ENCODE measurements around the gene MAP1LC3A.

MAP1LC3A gene

GRCh38 chr20:34574861-34575260 is 16.3 kb downstream of the MAP1LC3A start:
- DNase-seq (ENCODE audit: low read depth), result no peak
- TF ChIP-seq, protein P1, sequence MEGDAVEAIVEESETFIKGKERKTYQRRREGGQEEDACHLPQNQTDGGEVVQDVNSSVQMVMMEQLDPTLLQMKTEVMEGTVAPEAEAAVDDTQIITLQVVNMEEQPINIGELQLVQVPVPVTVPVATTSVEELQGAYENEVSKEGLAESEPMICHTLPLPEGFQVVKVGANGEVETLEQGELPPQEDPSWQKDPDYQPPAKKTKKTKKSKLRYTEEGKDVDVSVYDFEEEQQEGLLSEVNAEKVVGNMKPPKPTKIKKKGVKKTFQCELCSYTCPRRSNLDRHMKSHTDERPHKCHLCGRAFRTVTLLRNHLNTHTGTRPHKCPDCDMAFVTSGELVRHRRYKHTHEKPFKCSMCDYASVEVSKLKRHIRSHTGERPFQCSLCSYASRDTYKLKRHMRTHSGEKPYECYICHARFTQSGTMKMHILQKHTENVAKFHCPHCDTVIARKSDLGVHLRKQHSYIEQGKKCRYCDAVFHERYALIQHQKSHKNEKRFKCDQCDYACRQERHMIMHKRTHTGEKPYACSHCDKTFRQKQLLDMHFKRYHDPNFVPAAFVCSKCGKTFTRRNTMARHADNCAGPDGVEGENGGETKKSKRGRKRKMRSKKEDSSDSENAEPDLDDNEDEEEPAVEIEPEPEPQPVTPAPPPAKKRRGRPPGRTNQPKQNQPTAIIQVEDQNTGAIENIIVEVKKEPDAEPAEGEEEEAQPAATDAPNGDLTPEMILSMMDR (conservative IDR thresholded peaks at IDR 0.05; ENCODE audit: low read depth, low read length), result no peak
- no peak overlapping the region for H3K4me3 ChIP-seq (ENCODE audit: low read length)

GRCh38 chr20:34575271-34575670 is 16.8 kb downstream of the MAP1LC3A start:
- TF ChIP-seq, protein P1 (conservative IDR thresholded peaks at IDR 0.05; ENCODE audit: low read depth, low read length), result no peak
- no peak overlapping the region for H3K4me3 ChIP-seq (ENCODE audit: low read length)
- no peak for DNase-seq (ENCODE audit: low read depth)

DNA sequence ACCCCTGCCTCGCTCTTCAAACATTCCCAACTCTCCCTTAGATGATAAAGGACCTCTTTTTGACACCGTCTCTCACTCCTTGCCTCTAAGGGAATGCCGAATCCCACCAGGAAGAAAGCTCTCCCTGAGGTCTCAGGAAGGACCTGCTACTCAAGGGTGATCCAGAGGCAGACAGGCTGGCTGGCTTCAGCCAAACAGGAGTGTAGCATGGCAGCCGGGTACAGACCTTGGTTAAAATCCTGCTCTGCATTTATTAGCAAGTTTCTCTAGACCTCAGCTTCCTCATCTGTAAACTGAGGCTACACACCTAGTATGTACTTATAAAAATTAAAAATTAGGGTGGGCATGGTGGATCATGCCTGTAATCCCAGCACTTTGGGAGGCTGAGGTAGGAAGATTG is 17.2 kb downstream of the MAP1LC3A start:
- no peak for DNase-seq (ENCODE audit: low read depth)

DNA sequence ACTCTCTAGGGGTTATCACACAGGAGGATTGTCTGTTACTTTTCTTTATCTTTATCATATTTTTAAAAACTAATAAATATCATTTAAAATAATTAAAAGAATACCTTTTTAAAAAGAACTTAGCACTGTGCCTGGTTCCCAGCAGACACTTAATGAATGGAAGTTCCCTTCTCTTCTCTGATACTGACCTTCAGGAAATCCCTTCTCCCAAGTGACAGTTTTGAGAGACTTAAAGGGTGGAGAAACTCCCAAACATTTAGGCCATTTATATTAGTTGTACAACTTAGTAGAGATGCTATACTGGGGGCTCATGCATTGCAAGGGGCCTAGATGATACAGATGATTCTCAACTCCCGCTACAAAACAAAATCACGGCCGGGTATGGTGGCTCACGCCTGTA is 18.5 kb downstream of the MAP1LC3A start:
- no peak for DNase-seq (ENCODE audit: low read depth)
- H3K4me3 ChIP-seq (ENCODE audit: low read length), result no peak overlapping the region
- TF ChIP-seq, protein P1 (conservative IDR thresholded peaks at IDR 0.05; ENCODE audit: low read depth, low read length), result no peak

More for the DNA sequence above, 17.2 kb downstream of the MAP1LC3A start:
- no peak overlapping the region for H3K4me3 ChIP-seq (ENCODE audit: low read length)
- TF ChIP-seq, protein P1 (conservative IDR thresholded peaks at IDR 0.05; ENCODE audit: low read depth, low read length), result no peak

DNA sequence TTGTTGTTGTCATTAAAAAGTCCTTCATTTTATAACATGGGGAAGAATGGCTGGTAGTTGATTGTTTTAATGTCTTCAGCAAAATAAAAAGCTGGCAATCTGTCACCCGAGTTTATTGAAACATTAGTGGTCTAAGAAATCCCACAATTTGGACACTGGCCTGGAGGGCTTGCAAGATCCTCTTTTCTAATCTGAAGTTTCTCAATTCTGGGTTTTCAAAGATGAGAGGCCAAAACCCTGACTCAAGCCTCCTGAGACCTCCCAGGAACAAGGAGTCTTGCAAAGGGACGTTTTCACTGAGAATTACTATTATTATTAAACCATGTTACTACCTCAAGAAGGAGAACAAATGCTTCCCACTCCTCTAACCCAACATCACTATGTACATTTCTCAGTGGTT is 19.5 kb downstream of the MAP1LC3A start:
- TF ChIP-seq, protein P1 (conservative IDR thresholded peaks at IDR 0.05; ENCODE audit: low read depth, low read length), result no peak
- no peak for DNase-seq (ENCODE audit: low read depth)
- H3K4me3 ChIP-seq (ENCODE audit: low read length), result no peak overlapping the region

DNA sequence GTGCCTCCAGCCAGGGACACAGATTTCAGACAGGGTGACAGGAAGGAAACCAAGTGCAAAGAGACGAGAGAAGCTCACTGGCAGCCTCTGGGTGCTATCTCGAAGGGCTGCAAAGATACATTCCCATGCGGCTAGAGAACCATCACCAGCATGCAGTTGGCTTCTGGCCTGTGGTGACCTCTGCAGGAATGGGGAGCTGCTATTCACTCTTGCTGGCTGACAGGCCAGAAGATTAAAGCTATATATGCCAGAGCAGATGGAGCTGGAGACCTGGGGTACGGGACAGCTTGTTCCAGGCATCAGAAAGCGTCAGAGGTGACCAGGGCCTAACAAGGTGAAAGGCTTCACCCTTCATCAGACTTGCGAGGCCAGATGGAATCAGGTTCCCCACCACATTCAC is 20.0 kb downstream of the MAP1LC3A start:
- H3K4me3 ChIP-seq (ENCODE audit: low read length), result no peak overlapping the region
- TF ChIP-seq, protein P1 (conservative IDR thresholded peaks at IDR 0.05; ENCODE audit: low read depth, low read length), result no peak
- no peak for DNase-seq (ENCODE audit: low read depth)

DNA sequence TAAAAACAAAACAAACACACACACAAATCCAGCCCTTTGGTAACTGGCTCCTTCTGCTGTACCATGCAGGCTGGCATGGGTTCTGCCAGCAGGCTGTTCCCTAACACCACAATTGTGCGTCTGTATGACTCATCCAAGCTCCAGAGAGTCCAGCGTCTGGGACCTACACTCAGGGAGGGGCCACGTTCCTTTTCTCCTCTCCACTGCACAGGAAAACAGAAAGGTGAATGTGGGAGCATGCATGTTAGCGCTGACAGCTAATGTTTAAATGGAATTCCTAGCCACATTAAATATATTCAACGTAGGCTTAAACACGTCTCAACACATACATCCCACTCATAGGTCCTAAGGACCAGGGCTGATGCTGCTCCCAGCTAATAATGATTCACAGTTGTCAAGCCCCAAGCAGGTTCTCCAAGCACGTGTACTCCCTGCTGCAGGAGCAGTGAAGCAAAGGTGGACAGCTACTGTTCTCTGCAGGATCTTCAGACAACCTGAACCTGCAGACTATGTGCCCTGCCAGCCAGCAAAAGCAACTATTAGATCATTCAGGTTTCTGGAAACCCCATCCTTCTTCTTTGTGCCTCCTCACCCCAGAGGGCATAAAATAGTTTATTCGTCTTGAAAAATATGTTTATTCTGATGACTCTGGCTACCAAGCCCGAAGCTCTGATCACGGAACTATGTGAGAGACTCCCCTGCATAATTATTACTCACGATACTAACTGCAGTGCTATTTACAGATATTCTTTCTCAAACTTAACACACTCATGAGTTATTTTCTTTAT is 20.9 kb downstream of the MAP1LC3A start:
- no peak overlapping the region for H3K4me3 ChIP-seq (ENCODE audit: low read length)
- DNase-seq (ENCODE audit: low read depth), result no peak
- TF ChIP-seq, protein P1 (conservative IDR thresholded peaks at IDR 0.05; ENCODE audit: low read depth, low read length), result peak; percentile 80
